ENCODE measurements around the gene IGFL2. TPM values are rescaled to one million over a fixed set of nuclear protein-coding genes. Genes with fewer than 3 reads are reported as not detected.

IGFL2 gene
- total RNA-seq, 4 donors from 2014 or later, result not detected

DNA sequence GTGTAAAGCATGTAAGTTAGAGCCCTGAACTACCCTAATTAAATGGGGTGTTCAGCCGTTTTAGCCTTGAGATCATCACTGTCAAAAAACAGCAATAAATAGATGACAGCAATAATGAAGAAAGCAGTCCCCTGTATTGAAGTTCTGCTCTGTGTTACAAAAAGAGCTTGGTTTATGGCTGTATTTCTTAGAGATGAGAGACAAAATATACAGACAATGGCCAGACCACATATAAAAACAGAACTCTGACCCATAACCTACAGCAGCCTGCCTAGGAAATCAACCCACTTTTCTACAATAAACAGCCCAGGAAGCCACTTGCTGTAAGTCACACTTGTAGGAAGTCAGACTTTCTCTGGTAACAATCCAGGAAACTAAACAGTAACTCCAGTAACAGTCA is 34.3 kb upstream of the IGFL2 start:
- TF ChIP-seq, protein P1, sequence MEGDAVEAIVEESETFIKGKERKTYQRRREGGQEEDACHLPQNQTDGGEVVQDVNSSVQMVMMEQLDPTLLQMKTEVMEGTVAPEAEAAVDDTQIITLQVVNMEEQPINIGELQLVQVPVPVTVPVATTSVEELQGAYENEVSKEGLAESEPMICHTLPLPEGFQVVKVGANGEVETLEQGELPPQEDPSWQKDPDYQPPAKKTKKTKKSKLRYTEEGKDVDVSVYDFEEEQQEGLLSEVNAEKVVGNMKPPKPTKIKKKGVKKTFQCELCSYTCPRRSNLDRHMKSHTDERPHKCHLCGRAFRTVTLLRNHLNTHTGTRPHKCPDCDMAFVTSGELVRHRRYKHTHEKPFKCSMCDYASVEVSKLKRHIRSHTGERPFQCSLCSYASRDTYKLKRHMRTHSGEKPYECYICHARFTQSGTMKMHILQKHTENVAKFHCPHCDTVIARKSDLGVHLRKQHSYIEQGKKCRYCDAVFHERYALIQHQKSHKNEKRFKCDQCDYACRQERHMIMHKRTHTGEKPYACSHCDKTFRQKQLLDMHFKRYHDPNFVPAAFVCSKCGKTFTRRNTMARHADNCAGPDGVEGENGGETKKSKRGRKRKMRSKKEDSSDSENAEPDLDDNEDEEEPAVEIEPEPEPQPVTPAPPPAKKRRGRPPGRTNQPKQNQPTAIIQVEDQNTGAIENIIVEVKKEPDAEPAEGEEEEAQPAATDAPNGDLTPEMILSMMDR (IDR thresholded peaks at IDR 0.05; ENCODE audit: low read depth), result no peak

- TF ChIP-seq, protein P1 (IDR thresholded peaks at IDR 0.05; ENCODE audit: low read depth), result no peak
Observed at GRCh38 chr19:46115396-46116106, 32.5 kb upstream of the IGFL2 start.

DNA sequence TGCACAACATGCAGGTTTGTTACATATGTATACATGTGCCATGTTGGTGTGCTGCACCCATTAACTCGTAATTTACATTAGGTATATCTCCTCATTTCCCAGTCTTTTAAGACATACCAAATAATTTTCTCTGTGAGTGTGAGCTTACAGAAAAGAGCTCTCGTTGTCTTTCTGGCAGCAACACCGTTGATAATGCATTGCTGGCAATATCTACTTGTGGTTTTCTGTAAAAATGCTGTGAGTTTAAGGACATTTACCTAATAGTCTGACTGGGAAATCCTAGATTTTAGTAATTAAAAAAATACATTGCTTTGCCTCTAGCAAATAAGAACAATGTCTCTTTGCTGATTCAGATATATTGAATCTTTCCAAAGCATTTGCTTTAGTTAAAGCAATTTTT is 31.9 kb upstream of the IGFL2 start:
- TF ChIP-seq, protein P1 (IDR thresholded peaks at IDR 0.05; ENCODE audit: low read depth), result no peak

GRCh38 chr19:46118136-46118535 is 29.9 kb upstream of the IGFL2 start:
- TF ChIP-seq, protein P1 (IDR thresholded peaks at IDR 0.05; ENCODE audit: low read depth), result no peak

DNA sequence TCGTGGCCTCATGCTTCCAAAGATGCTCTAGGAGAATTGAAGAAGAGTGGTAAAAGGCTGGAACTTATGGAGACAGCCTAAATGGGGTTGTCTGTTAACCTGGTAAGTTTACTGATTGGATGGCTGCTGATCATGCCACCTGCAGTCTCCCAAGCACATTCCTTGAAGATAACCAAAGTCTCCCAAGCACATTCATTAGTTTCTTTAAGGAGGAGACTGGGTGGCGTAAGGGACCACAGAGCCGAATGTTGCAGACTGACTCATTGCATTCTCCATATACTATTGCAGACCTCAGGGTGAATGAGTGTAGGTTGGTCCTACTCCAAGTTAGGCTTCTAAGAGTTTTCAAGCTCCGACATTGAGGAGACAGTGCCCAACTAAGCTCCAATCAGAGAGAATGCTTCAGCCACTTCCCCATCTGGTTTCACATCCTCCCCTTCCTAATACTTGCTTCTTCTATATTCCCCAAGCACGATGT is 23.4 kb upstream of the IGFL2 start, which contains the start of gene IGFL3:
Gene IGFL3 (minus strand): TSS at position 51 of the 478 bp plus-strand sequence. CDS start 39 bp downstream, at position 12.
- TF ChIP-seq, protein P1 (IDR thresholded peaks at IDR 0.05; ENCODE audit: low read depth), result no peak

GRCh38 chr19:46125447-46125846 is 22.6 kb upstream of the IGFL2 start:
- TF ChIP-seq, protein P1 (IDR thresholded peaks at IDR 0.05; ENCODE audit: low read depth), result no peak

GRCh38 chr19:46126086-46126580 is 21.9 kb upstream of the IGFL2 start:
- TF ChIP-seq, protein P1 (IDR thresholded peaks at IDR 0.05; ENCODE audit: low read depth), result no peak

Measured in subcutaneous adipose tissue (tissue), 4 donors.